ENCODE data around the gene TNFRSF13B. TPM values are rescaled to one million over a fixed set of nuclear protein-coding genes. Genes with fewer than 3 reads are reported as not detected.

Gene TNFRSF13B
- total and polyA plus RNA-seq, 10 of the 15 experiments (the other 5 are each of a cell fraction or from before 2014, with no cell fraction given) = 15.5 to 231 (median 119) TPM

GRCh38 chr17:16943541-16944333, 28.2 kb downstream of the TNFRSF13B start:
- WGBS (ENCODE audit: insufficient coverage, insufficient replicate concordance, low lambda C conversion rate, missing lambda C conversion rate) = 83% methylated on average over 16 of the region's 16 CpGs
- no peak for FAIRE-seq
- H3K4me1 ChIP-seq (ENCODE audit: control insufficient read depth, insufficient read depth, low read length) = peaks cover 25% of the 10 kb centered on the region
- H3K79me2 ChIP-seq (ENCODE audit: control insufficient read depth, insufficient read depth, low read length) = peaks cover 59% of the 10 kb centered on the region
- ChIA-PET CTCF (interaction anchor here (1.0 to 3.9 kb wide), 2 partner anchors 46 to 48 kb away, joined by 3 to 11 read pairs; no protein-coding TSS in a partner anchor), POLR2A (interaction anchor here (4.0 kb wide), 1 partner anchor 46 kb away, joined by 18 read pairs; no protein-coding TSS in a partner anchor), RAD21 (ENCODE audit: unreplicated experiment) (interaction anchor here (0.9 to 1.5 kb wide), 2 partner anchors 25 to 37 kb away, joined by 3 to 4 read pairs; no protein-coding TSS in a partner anchor), SMC1A (ENCODE audit: uncharacterized antibody, unreplicated experiment) (interaction anchor here (1.0 to 1.6 kb wide), 3 partner anchors 30 to 47 kb away, joined by 3 read pairs; no protein-coding TSS in a partner anchor)
- H3K4me3 ChIP-seq = no peak overlapping the region
- H3K27me3 ChIP-seq (replicated peaks in 1 of 2; ENCODE audit: control insufficient read depth in 2 of 2, insufficient read depth in 2 of 2, low read length in 1 of 2) = no peaks in the 10 kb centered on the region
- BruUV-seq (replicated peaks) = no TSS peak
- no peak overlapping the region for H3K27ac ChIP-seq (ENCODE audit: control insufficient read depth, insufficient read depth)
- no peak overlapping the region for H2AFZ ChIP-seq (ENCODE audit: control insufficient read depth, low read depth, low read length)
- no peak overlapping the region for H3K4me2 ChIP-seq (ENCODE audit: control insufficient read depth, insufficient read depth)
- no peaks in the 10 kb centered on the region; the same call in 1 of the 2 replicates for H4K20me1 ChIP-seq (ENCODE audit: control insufficient read depth, insufficient read depth)
- H3K9ac ChIP-seq (ENCODE audit: control insufficient read depth, insufficient read depth, low read length) = no peak overlapping the region
- ATAC-seq = no peak
- in situ Hi-C loops (cut with MboI) (no loop called here), intact Hi-C loops (cut with micrococcal nuclease; ENCODE audit: unreplicated experiment) (loop anchor here (10.0 kb wide), 1 partner anchor 51 kb away; no protein-coding TSS in a partner anchor)
- H3K36me3 ChIP-seq (ENCODE audit: control insufficient read depth in 2 of 2, insufficient read depth in 2 of 2, low read length in 1 of 2) = peaks cover 56 to 80% of the 10 kb centered on the region in 2 experiments
- H3K9me3 ChIP-seq (replicated peaks; ENCODE audit: control insufficient read depth, insufficient read depth, low read length) = peaks cover 9% of the 10 kb centered on the region; the same call in 2 of the 3 replicates
- TF ChIP-seq MTA3 (IDR thresholded peaks at IDR 0.05; ENCODE audit: borderline replicate concordance, low read length) = no peak
- TF ChIP-seq POLR2A (IDR thresholded peaks at IDR 0.05; ENCODE audit: low read depth, low read length) = peak; percentile 57
- TF ChIP-seq PBX3 (IDR thresholded peaks at IDR 0.05; ENCODE audit: insufficient replicate concordance, low read depth, low read length) = no peak
- no peak for TF ChIP-seq ZBTB40 (IDR thresholded peaks at IDR 0.05; ENCODE audit: borderline replicate concordance)
- TF ChIP-seq POLR2AphosphoS5 (IDR thresholded peaks at IDR 0.05; ENCODE audit: low read length) = 0 out of 2 replicates have a peak, but pooled peaks have one; percentile 1
- no peak for TF ChIP-seq BACH1 (IDR thresholded peaks at IDR 0.05; ENCODE audit: borderline replicate concordance)
- no peak for DNase-seq (ENCODE audit: low read depth, low spot score)
